Mesodermal cell (in vitro differentiated cells): ENCODE results near the gene TBRG4.

Experiments
- H3K27ac ChIP-seq: 2 replicates; pipeline ENCODE4 v1.7.0; 2013; ENCODE audit warnings: mild to moderate bottlenecking, low read depth, low read length, moderate library complexity; ENCODE audit not compliant: severe bottlenecking
- H3K36me3 ChIP-seq: 2 replicates; pipeline ENCODE4 v1.7.1; 2013; ENCODE audit warnings: mild to moderate bottlenecking, low read length, moderate library complexity; ENCODE audit not compliant: control insufficient read depth, insufficient read depth
- H3K4me1 ChIP-seq: one replicate; pipeline ENCODE4 v1.7.1; 2013; ENCODE audit warnings: mild to moderate bottlenecking, low read length; ENCODE audit not compliant: insufficient read depth, control insufficient read depth, poor library complexity, severe bottlenecking
- H3K4me3 ChIP-seq: 2 replicates; pipeline ENCODE4 v1.7.0; 2013; ENCODE audit warnings: low read length, control low read depth, mild to moderate bottlenecking; ENCODE audit not compliant: insufficient read depth, poor library complexity, severe bottlenecking; ENCODE audit errors: extremely low read depth
- H3K9me3 ChIP-seq: 2 replicates; pipeline ENCODE4 v1.7.1; 2013; ENCODE audit warnings: mild to moderate bottlenecking, low read length, moderate library complexity; ENCODE audit not compliant: control insufficient read depth
- WGBS, 2 experiments: methylation state at CpG; one replicate each; pipeline ENCODE4 v1.1.5; 2013; ENCODE audit warnings: missing lambda C conversion rate in 2 of 2; ENCODE audit not compliant: insufficient coverage in 2 of 2; 5-methylcytosine and 5-hydroxymethylcytosine counted together

Gene TBRG4

GRCh38 chr7:45064047-45064725, 47.3 kb downstream of the TBRG4 start:
- no peak overlapping the region for H3K27ac ChIP-seq
- 91 to 95% methylated on average over 14 to 15 of the region's 16 CpGs for WGBS, 2 experiments
- no peaks in the 10 kb centered on the region for H3K9me3 ChIP-seq
- H3K4me3 ChIP-seq = no peak overlapping the region
- no peaks in the 10 kb centered on the region for H3K4me1 ChIP-seq
- peaks cover 46% of the 10 kb centered on the region for H3K36me3 ChIP-seq

GRCh38 chr7:45061806-45062425, 49.6 kb downstream of the TBRG4 start:
- Histone ChIP-seq H3K4me3 (no peak overlapping the region), H3K9me3 (no peaks in the 10 kb centered on the region), H3K27ac (no peak overlapping the region), H3K36me3 (peaks cover 35% of the 10 kb centered on the region), H3K4me1 (no peaks in the 10 kb centered on the region)
- 100% methylated on average over 1 of the region's 1 CpG; no CpG with 5 or more reads in 1 of the 2 experiments for WGBS, 2 experiments

GRCh38 chr7:45061352-45061751, 50.1 kb downstream of the TBRG4 start:
- Histone ChIP-seq H3K4me1 (no peaks in the 10 kb centered on the region), H3K9me3 (no peaks in the 10 kb centered on the region), H3K4me3 (no peak overlapping the region), H3K36me3 (peaks cover 35% of the 10 kb centered on the region), H3K27ac (no peak overlapping the region)
- no CpG with 5 or more reads among the region's 2 CpGs for WGBS, 2 experiments

GRCh38 chr7:45060295-45060694, 51.2 kb downstream of the TBRG4 start:
- Histone ChIP-seq H3K4me1 (no peaks in the 10 kb centered on the region), H3K27ac (no peak overlapping the region), H3K9me3 (no peaks in the 10 kb centered on the region), H3K4me3 (no peak overlapping the region), H3K36me3 (peaks cover 29% of the 10 kb centered on the region)
- 91 to 94% methylated on average over 2 of the region's 3 CpGs for WGBS, 2 experiments

GRCh38 chr7:45057878-45058277, 53.6 kb downstream of the TBRG4 start:
- Histone ChIP-seq H3K4me3 (no peak overlapping the region), H3K27ac (no peak overlapping the region), H3K4me1 (no peaks in the 10 kb centered on the region), H3K9me3 (no peaks in the 10 kb centered on the region), H3K36me3 (peaks cover 21% of the 10 kb centered on the region)
- WGBS, 2 experiments = 88 to 92% methylated on average over 4 to 5 of the region's 5 CpGs

GRCh38 chr7:45055594-45056219, 55.8 kb downstream of the TBRG4 start:
- no peak overlapping the region for H3K4me3 ChIP-seq
- peaks cover 33% of the 10 kb centered on the region for H3K36me3 ChIP-seq
- no peaks in the 10 kb centered on the region for H3K9me3 ChIP-seq
- no peaks in the 10 kb centered on the region for H3K4me1 ChIP-seq
- 93 to 100% methylated on average over 1 to 2 of the region's 5 CpGs for WGBS, 2 experiments
- no peak overlapping the region for H3K27ac ChIP-seq

GRCh38 chr7:45055016-45055415, 56.5 kb downstream of the TBRG4 start:
- Histone ChIP-seq H3K4me3 (no peak overlapping the region), H3K9me3 (no peaks in the 10 kb centered on the region), H3K36me3 (peaks cover 37% of the 10 kb centered on the region), H3K4me1 (no peaks in the 10 kb centered on the region), H3K27ac (no peak overlapping the region)
- WGBS, 2 experiments = 100% methylated on average over 2 of the region's 5 CpGs

- 92 to 100% methylated on average over 2 of the region's 3 CpGs for WGBS, 2 experiments
Measured at GRCh38 chr7:45054442-45054841, 57.1 kb downstream of the TBRG4 start.

GRCh38 chr7:45053941-45054340, 57.6 kb downstream of the TBRG4 start:
- H3K36me3 ChIP-seq = peaks cover 44% of the 10 kb centered on the region
- H3K4me3 ChIP-seq = no peak overlapping the region
- no peaks in the 10 kb centered on the region for H3K4me1 ChIP-seq
- no peaks in the 10 kb centered on the region for H3K9me3 ChIP-seq
- H3K27ac ChIP-seq = no peak overlapping the region
- WGBS, 2 experiments = 93 to 100% methylated on average over 2 to 4 of the region's 5 CpGs

More at GRCh38 chr7:45054442-45054841, 57.1 kb downstream of the TBRG4 start:
- Histone ChIP-seq H3K9me3 (no peaks in the 10 kb centered on the region), H3K36me3 (peaks cover 42% of the 10 kb centered on the region), H3K4me1 (no peaks in the 10 kb centered on the region), H3K4me3 (no peak overlapping the region), H3K27ac (no peak overlapping the region)

- WGBS, 2 experiments = 98 to 100% methylated on average over 3 to 5 of the region's 6 CpGs
- Histone ChIP-seq H3K27ac (no peak overlapping the region), H3K9me3 (no peaks in the 10 kb centered on the region), H3K36me3 (peaks cover 49% of the 10 kb centered on the region), H3K4me3 (no peak overlapping the region), H3K4me1 (no peaks in the 10 kb centered on the region)
Measured at GRCh38 chr7:45053401-45053800, 58.1 kb downstream of the TBRG4 start.

- Histone ChIP-seq H3K27ac (no peak overlapping the region), H3K4me3 (no peak overlapping the region), H3K4me1 (no peaks in the 10 kb centered on the region), H3K36me3 (peaks cover 54% of the 10 kb centered on the region), H3K9me3 (no peaks in the 10 kb centered on the region)
- 60 to 86% methylated on average over 2 to 3 of the region's 3 CpGs for WGBS, 2 experiments
Measured at GRCh38 chr7:45052011-45052410, 59.5 kb downstream of the TBRG4 start.
